HG03520 (cell line): ENCODE data around the gene IQGAP2.
"Not testable (repeated sequence)": the region's sequence is repeated elsewhere in the genome, so short reads cannot be mapped to it uniquely, and the experiment has no call there.

Experiments
- ATAC-seq: cut with Tn5 transposase; IDR thresholded peaks from one replicate; pipeline ENCODE4 v1.9.1; 2021; ENCODE audit warnings: mild to moderate bottlenecking, moderate library complexity; ENCODE audit not compliant: unreplicated experiment

Gene IQGAP2

GRCh38 chr5:76592692-76593091, 189.6 kb downstream of the IQGAP2 start:
- ATAC-seq: no peak

GRCh38 chr5:76594107-76594506, 191.0 kb downstream of the IQGAP2 start:
- ATAC-seq: no peak

- no peak for ATAC-seq
Observed at GRCh38 chr5:76595755-76596481, 192.8 kb downstream of the IQGAP2 start.

- ATAC-seq: no peak
Observed at GRCh38 chr5:76598531-76598930, 195.4 kb downstream of the IQGAP2 start.

GRCh38 chr5:76600716-76601115, 197.6 kb downstream of the IQGAP2 start:
- no peak for ATAC-seq

- no peak for ATAC-seq
Observed at GRCh38 chr5:76601470-76601869, 198.4 kb downstream of the IQGAP2 start.

GRCh38 chr5:76602094-76602726, 199.1 kb downstream of the IQGAP2 start:
- no peak for ATAC-seq

- ATAC-seq: not testable (repeated sequence)
Observed at GRCh38 chr5:76603991-76604390, 200.9 kb downstream of the IQGAP2 start.

GRCh38 chr5:76604838-76605237, 201.8 kb downstream of the IQGAP2 start:
- no peak for ATAC-seq

GRCh38 chr5:76606701-76607100, 203.6 kb downstream of the IQGAP2 start:
- ATAC-seq: no peak

- no peak for ATAC-seq
Observed at GRCh38 chr5:76607353-76607871, 204.3 kb downstream of the IQGAP2 start.

GRCh38 chr5:76608833-76609232, 205.7 kb downstream of the IQGAP2 start:
- no peak for ATAC-seq

- ATAC-seq: no peak
Observed at GRCh38 chr5:76610196-76610595, 207.1 kb downstream of the IQGAP2 start.

- ATAC-seq: no peak
Observed at GRCh38 chr5:76612942-76613341, 209.9 kb downstream of the IQGAP2 start.

GRCh38 chr5:76615759-76616158, 212.7 kb downstream of the IQGAP2 start:
- ATAC-seq: no peak

- ATAC-seq: no peak
Observed at GRCh38 chr5:76616206-76616605, 213.1 kb downstream of the IQGAP2 start.

- no peak for ATAC-seq
Observed at GRCh38 chr5:76617229-76617628, 214.1 kb downstream of the IQGAP2 start.

- no peak for ATAC-seq
Observed at GRCh38 chr5:76617675-76618074, 214.6 kb downstream of the IQGAP2 start.

- no peak for ATAC-seq
Observed at GRCh38 chr5:76620166-76620565, 217.1 kb downstream of the IQGAP2 start.

GRCh38 chr5:76622076-76622475, 219.0 kb downstream of the IQGAP2 start:
- no peak for ATAC-seq

- no peak for ATAC-seq
Observed at GRCh38 chr5:76622973-76623596, 220.0 kb downstream of the IQGAP2 start, which contains the start of gene F2RL2. Gene F2RL2 (minus strand): TSS chr5:76623403. CDS start chr5:76623230, 173 bp downstream.
